MM.1S (cell line): Measurements from ENCODE around the gene WDR19.

ENCODE experiments used
- DNase-seq: peaks from one replicate; pipeline ENCODE4 v3.0.0-alpha.2; 2015
- H2AFZ ChIP-seq: fragments of 300-600 bp; sonication (generic); 2 replicates; pipeline ENCODE4 v1.6.0; 2016; ENCODE audit warnings: antibody characterized with exemption, low read length
- H3F3A ChIP-seq: fragments of 300-600 bp; sonication (generic); 2 replicates; pipeline ENCODE4 v1.6.1; 2016; ENCODE audit warnings: mild to moderate bottlenecking, antibody characterized with exemption, low read length, moderate library complexity, mixed read lengths; ENCODE audit not compliant: insufficient read depth
- H3K27ac ChIP-seq: fragments of 300-600 bp; sonication (generic); 2 replicates; pipeline ENCODE4 v1.5.1; 2016; ENCODE audit warnings: mild to moderate bottlenecking, low read length
- H3K27me3 ChIP-seq: fragments of 300-600 bp; sonication (generic); replicated peaks from 2 replicates; pipeline ENCODE4 v1.6.0; 2016; ENCODE audit warnings: low read length; ENCODE audit not compliant: insufficient read depth
- H3K36me3 ChIP-seq: fragments of 300-600 bp; sonication (generic); replicated peaks from 2 replicates; pipeline ENCODE4 v1.6.1; 2016; ENCODE audit warnings: mild to moderate bottlenecking, low read length, mixed read lengths; ENCODE audit not compliant: insufficient read depth
- H3K4me1 ChIP-seq: fragments of 300-600 bp; sonication (generic); 2 replicates; pipeline ENCODE4 v1.6.1; 2016; ENCODE audit warnings: low read length, mixed read lengths
- H3K4me2 ChIP-seq: fragments of 300-600 bp; sonication (generic); 2 replicates; pipeline ENCODE4 v1.6.0; 2016; ENCODE audit warnings: low read depth, low read length
- H3K4me3 ChIP-seq: fragments of 300-600 bp; sonication (generic); 2 replicates; pipeline ENCODE4 v1.5.1; 2016; ENCODE audit warnings: low read length, mixed read lengths
- H3K79me2 ChIP-seq: fragments of 300-600 bp; sonication (generic); 2 replicates; pipeline ENCODE4 v1.6.1; 2016; ENCODE audit warnings: mixed run types, low read length, mixed read lengths
- H3K9ac ChIP-seq: fragments of 300-600 bp; sonication (generic); 2 replicates; pipeline ENCODE4 v1.6.1; 2016; ENCODE audit warnings: low read length, mixed read lengths
- H3K9me2 ChIP-seq: fragments of 300-600 bp; sonication (generic); replicated peaks from 2 replicates; pipeline ENCODE4 v1.6.1; 2016; ENCODE audit warnings: mild to moderate bottlenecking, low read length, mixed read lengths; ENCODE audit not compliant: insufficient read depth
- H3K9me3 ChIP-seq: fragments of 300-600 bp; sonication (generic); replicated peaks from 2 replicates; pipeline ENCODE4 v1.6.1; 2016; ENCODE audit warnings: mild to moderate bottlenecking, low read length, mixed read lengths; ENCODE audit not compliant: insufficient read depth
- H4K20me1 ChIP-seq: fragments of 300-600 bp; sonication (generic); 2 replicates; pipeline ENCODE4 v1.6.1; 2016; ENCODE audit warnings: mild to moderate bottlenecking, low read length, moderate library complexity, mixed read lengths; ENCODE audit not compliant: insufficient read depth
- CTCF ChIP-seq: fragments of 300-600 bp; sonication (generic); IDR thresholded peaks from 2 replicates; pipeline ENCODE4 v1.5.1; 2016; ENCODE audit warnings: antibody characterized with exemption, low read length, mixed read lengths
- EZH2 ChIP-seq: fragments of 300-600 bp; sonication (generic); optimal IDR thresholded peaks from 2 replicates; pipeline ENCODE3; 2017; ENCODE audit warnings: low read depth, mild to moderate bottlenecking, antibody characterized with exemption, low read length, mixed read lengths
- EZH2phosphoT487 ChIP-seq: fragments of 300-600 bp; sonication (generic); IDR thresholded peaks from 2 replicates; pipeline ENCODE4 v1.6.1; 2018; ENCODE audit warnings: antibody characterized with exemption, low read length

WDR19 gene

GRCh38 chr4:39319676-39320075 lies 137.3 kb downstream of the WDR19 start:
- Histone ChIP-seq H3K9me2 (no peaks in the 10 kb centered on the region), H3K79me2 (peaks cover 6% of the 10 kb centered on the region; the same call in 1 of the 2 replicates), H3K36me3 (peaks cover 12% of the 10 kb centered on the region; the same call in 1 of the 2 replicates), H3K4me2 (no peak overlapping the region), H3F3A (no peaks in the 10 kb centered on the region), H3K9me3 (no peaks in the 10 kb centered on the region), H3K4me3 (no peak overlapping the region), H3K27ac (no peak overlapping the region), H2AFZ (no peak overlapping the region), H3K27me3 (no peaks in the 10 kb centered on the region), H4K20me1 (no peaks in the 10 kb centered on the region), H3K4me1 (no peaks in the 10 kb centered on the region), H3K9ac (no peak overlapping the region)
- no peak for DNase-seq
- TF ChIP-seq EZH2 (no peak), EZH2phosphoT487 (no peak), CTCF (no peak)

DNA sequence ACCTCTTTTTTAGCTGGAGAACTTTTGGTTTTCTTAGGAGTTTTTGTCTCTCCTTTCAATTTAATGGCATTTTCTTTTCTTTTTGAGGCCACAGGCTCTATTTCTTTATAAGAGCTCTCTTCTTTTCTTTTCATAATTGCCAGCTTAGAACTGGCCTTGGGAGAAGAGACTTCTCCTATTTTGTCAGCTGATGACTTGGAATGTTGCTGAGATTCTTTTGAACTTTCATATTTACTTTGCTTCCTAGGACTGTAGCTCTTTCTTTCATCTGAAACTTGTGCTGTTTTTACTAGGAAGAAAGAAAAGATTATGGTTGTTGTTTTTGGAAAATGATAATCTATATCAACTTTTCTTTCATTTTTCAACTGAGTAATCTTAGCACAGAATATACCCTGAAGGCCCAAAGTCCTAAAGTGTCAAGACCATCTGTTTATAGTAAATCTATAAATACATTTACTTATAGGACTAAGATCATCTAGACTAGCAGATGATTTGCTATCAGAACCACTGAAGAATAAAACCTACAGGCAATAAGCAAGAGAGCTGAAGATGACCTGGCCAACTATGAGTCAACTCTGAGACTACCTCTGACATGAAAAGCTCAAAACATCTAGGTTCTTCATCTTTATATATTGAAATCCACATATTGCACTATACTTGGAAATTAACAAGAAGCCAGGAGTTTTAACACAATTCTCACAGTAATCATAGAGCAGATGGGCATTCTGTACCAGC lies 138.2 kb downstream of the WDR19 start:
- no peaks in the 10 kb centered on the region for H3K27me3 ChIP-seq
- H3K4me3 ChIP-seq: no peak overlapping the region
- H3K9me3 ChIP-seq: no peaks in the 10 kb centered on the region
- DNase-seq: no peak
- no peak overlapping the region for H3K9ac ChIP-seq
- TF ChIP-seq CTCF (no peak), EZH2 (no peak), EZH2phosphoT487 (no peak)
- no peaks in the 10 kb centered on the region for H3F3A ChIP-seq
- H3K4me1 ChIP-seq: no peaks in the 10 kb centered on the region
- no peak overlapping the region for H2AFZ ChIP-seq
- H3K36me3 ChIP-seq: peaks cover 10% of the 10 kb centered on the region; the same call in 1 of the 2 replicates
- peaks cover 10% of the 10 kb centered on the region for H3K79me2 ChIP-seq
- no peaks in the 10 kb centered on the region for H3K9me2 ChIP-seq
- no peak overlapping the region for H3K27ac ChIP-seq
- H4K20me1 ChIP-seq: no peaks in the 10 kb centered on the region
- H3K4me2 ChIP-seq: no peak overlapping the region

GRCh38 chr4:39323821-39324220 lies 141.5 kb downstream of the WDR19 start:
- H3K9me3 ChIP-seq: no peaks in the 10 kb centered on the region
- no peaks in the 10 kb centered on the region for H3K4me1 ChIP-seq
- H3K27ac ChIP-seq: no peak overlapping the region
- no peak overlapping the region for H2AFZ ChIP-seq
- no peak overlapping the region for H3K4me2 ChIP-seq
- H3K9ac ChIP-seq: no peak overlapping the region
- TF ChIP-seq EZH2phosphoT487 (no peak), EZH2 (no peak), CTCF (no peak)
- H4K20me1 ChIP-seq: no peaks in the 10 kb centered on the region
- H3K27me3 ChIP-seq: no peaks in the 10 kb centered on the region
- H3K36me3 ChIP-seq: peaks cover 8% of the 10 kb centered on the region; the same call in 1 of the 2 replicates
- H3F3A ChIP-seq: no peaks in the 10 kb centered on the region
- H3K79me2 ChIP-seq: peaks cover 23% of the 10 kb centered on the region
- no peak overlapping the region for H3K4me3 ChIP-seq
- no peak for DNase-seq
- no peaks in the 10 kb centered on the region for H3K9me2 ChIP-seq
